HFF-Myc (cell line): ENCODE measurements around the gene KLHDC4.

ENCODE experiments used
- DNase-seq: peaks from one replicate; pipeline ENCODE4 v3.0.0-alpha.2; 2011; ENCODE audit warnings: low read depth; ENCODE audit errors: extremely low read depth
- H3K4me3 ChIP-seq: replicated peaks from 2 replicates; pipeline ENCODE4 v1.5.1; 2011; ENCODE audit warnings: low read depth, mild to moderate bottlenecking, control low read depth, low read length
- CTCF ChIP-seq: IDR thresholded peaks from 2 replicates; pipeline ENCODE4 v1.5.1; 2012; ENCODE audit warnings: mild to moderate bottlenecking, low read depth, low read length, control low read depth; ENCODE audit errors: missing control alignments

KLHDC4 gene

GRCh38 chr16:87764600-87765472 is 950 bp downstream of the KLHDC4 start:
- DNase-seq = no peak
- H3K4me3 ChIP-seq = peak overlapping the region; percentile 88
- no peak for TF ChIP-seq CTCF

DNA sequence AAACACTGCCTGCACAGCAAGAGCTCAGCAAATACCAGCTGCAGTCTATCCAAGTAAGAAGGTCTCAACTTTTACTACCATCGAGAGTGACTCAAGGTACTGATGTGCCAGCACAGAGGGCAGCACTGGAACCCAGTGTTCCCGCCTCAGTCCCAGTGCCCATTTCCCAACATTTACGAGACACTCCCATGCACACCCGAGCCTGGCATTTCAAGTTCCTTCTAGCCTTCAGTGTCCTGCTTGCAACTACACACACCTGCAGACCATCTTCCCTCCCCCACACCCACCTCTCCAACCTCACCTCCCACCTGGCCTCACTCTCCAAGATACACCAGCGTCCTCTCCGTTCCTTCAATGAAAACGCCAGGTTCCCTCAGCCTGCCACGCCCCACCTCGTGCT is 3.2 kb downstream of the KLHDC4 start:
- DNase-seq = no peak
- H3K4me3 ChIP-seq = no peak overlapping the region
- TF ChIP-seq CTCF = no peak

- no peak for TF ChIP-seq CTCF
- DNase-seq = no peak
- no peak overlapping the region for H3K4me3 ChIP-seq
Measured at GRCh38 chr16:87762071-87762571, 3.7 kb downstream of the KLHDC4 start.

DNA sequence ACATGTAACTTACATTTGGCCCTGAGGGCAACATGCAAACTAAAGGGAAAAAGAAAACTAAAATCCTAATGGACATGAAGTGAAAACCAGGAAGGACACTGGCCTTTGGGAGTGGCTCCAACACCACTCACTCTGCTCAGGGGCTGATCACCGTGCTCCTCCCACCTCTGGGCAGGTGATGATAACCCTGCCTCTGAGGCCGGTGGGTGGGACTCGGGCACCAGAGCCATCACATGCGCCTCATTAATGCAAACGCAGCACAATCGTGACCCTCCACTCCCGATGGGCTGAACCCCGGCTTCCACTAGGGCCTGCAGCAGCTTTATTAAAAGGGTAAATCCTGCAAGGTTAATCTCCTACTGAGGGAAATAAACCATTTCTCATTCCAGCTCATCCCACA is 4.7 kb downstream of the KLHDC4 start:
- TF ChIP-seq CTCF = no peak
- H3K4me3 ChIP-seq = no peak overlapping the region
- DNase-seq = no peak

- no peak for DNase-seq
Measured at GRCh38 chr16:87757841-87758426, 7.9 kb downstream of the KLHDC4 start.

GRCh38 chr16:87754535-87754934 is 11.3 kb downstream of the KLHDC4 start:
- no peak for TF ChIP-seq CTCF
- no peak for DNase-seq
- no peak overlapping the region for H3K4me3 ChIP-seq

More at GRCh38 chr16:87757841-87758426, 7.9 kb downstream of the KLHDC4 start:
- TF ChIP-seq CTCF = no peak
- H3K4me3 ChIP-seq = no peak overlapping the region
